HepG2 (cell line): ENCODE results near the gene TTC31. TPM values are rescaled to one million over a fixed set of nuclear protein-coding genes. Genes with fewer than 3 reads are reported as not detected.
A peak's percentile ranks its signal among the peaks of the same experiment; 100 is the strongest.

Experiments
- ATAC-seq: fragments of 200-7000 bp; cut with Tn5 transposase; 3 replicates; pipeline ENCODE4 v1.9.1; 2020; ENCODE audit warnings: mild to moderate bottlenecking, moderate library complexity
- BruUV-seq: library from RNA; stranded (reverse); fragments of 400-500 nt; replicated peaks from 2 replicates; lab custom pipeline; 2021; lab: Mats Ljungman, UMichigan
- CTCF ChIA-PET: fragments of 300-600 bp; formaldehyde crosslinking; extraction: SDS; loops from one replicate; lab custom pipeline; 2021; ENCODE audit warnings: low total read pairs, inconsistent platforms, low intra/inter-chr PET ratio; lab: Yijun Ruan, JAX
- POLR2A ChIA-PET: fragments of 350-600 bp; sonication (Branson Sonifier 250); formaldehyde crosslinking; loops from one replicate; lab custom pipeline; 2020; ENCODE audit warnings: antibody characterized with exemption, inconsistent platforms; lab: Yijun Ruan, JAX
- DNase-seq: peaks from one replicate; pipeline ENCODE4 v3.0.0-alpha.2; 2015; ENCODE audit warnings: low spot score
- FAIRE-seq: peaks from 3 replicates; lab custom pipeline; 2011; peaks lifted over from hg19 to GRCh38; lab: Jason Lieb, UNC
- H2AFZ ChIP-seq: one replicate; pipeline ENCODE4 v1.6.1; 2011; ENCODE audit warnings: low read length, inconsistent platforms
- H3K27ac ChIP-seq: fragments of 300-600 bp; 3 replicates; pipeline ENCODE4 v1.8.0; 2011; ENCODE audit warnings: mixed run types, mild to moderate bottlenecking, mixed read lengths, low read length, inconsistent platforms; ENCODE audit not compliant: insufficient read depth; ENCODE audit errors: extremely low read length
- H3K27me3 ChIP-seq, 2 experiments: fragments of 200-600 bp in 1 of 2; 2 replicates in 1 of 2; 3 replicates in 1 of 2; pipeline versions ENCODE4 v1.6.0 to v1.8.0; 2011; ENCODE audit warnings: low read length in 2 of 2, mild to moderate bottlenecking in 2 of 2, moderate library complexity in 2 of 2, inconsistent platforms in 1 of 2; ENCODE audit not compliant: insufficient read depth in 2 of 2, control insufficient read depth in 1 of 2
- H3K36me3 ChIP-seq, 2 experiments: fragments of 200-600 bp in 1 of 2; replicated peaks in 1 of 2; 2 replicates in 1 of 2; 3 replicates in 1 of 2; pipeline versions ENCODE4 v1.5.1 to v1.8.0; 2011; ENCODE audit warnings: low read length in 2 of 2, inconsistent platforms in 1 of 2; ENCODE audit not compliant: insufficient read depth in 2 of 2, control insufficient read depth in 1 of 2
- H3K4me1 ChIP-seq: 2 replicates; pipeline ENCODE4 v1.5.1; 2012; ENCODE audit warnings: low read length, inconsistent platforms; ENCODE audit not compliant: insufficient read depth
- H3K4me2 ChIP-seq: 2 replicates; pipeline ENCODE4 v1.6.0; 2011; ENCODE audit warnings: low read depth, low read length, inconsistent platforms
- H3K4me3 ChIP-seq, 3 experiments: fragments of 200-600 bp in 1 of 3; sonication (generic), shearing (Covaris generic) in 1 of 3; replicated peaks in 1 of 3; 2 replicates each; pipeline ENCODE4 v1.5.1; 2011 to 2016; ENCODE audit warnings: low read length in 3 of 3, inconsistent platforms in 2 of 3, low read depth in 2 of 3, mild to moderate bottlenecking in 2 of 3, control low read depth in 1 of 3, mixed read lengths in 1 of 3; ENCODE audit not compliant: insufficient read depth in 1 of 3
- H3K79me2 ChIP-seq: one replicate; pipeline ENCODE4 v1.6.1; 2011; ENCODE audit warnings: low read length, inconsistent platforms; ENCODE audit not compliant: insufficient read depth
- H3K9ac ChIP-seq: 2 replicates; pipeline ENCODE4 v1.6.0; 2011; ENCODE audit warnings: mild to moderate bottlenecking, low read depth, low read length, inconsistent platforms; ENCODE audit not compliant: insufficient read depth
- H3K9me3 ChIP-seq: 2 replicates; pipeline ENCODE4 v1.5.1; 2012; ENCODE audit warnings: mild to moderate bottlenecking, low read length
- H4K20me1 ChIP-seq: 2 replicates; pipeline ENCODE4 v1.6.0; 2011; ENCODE audit warnings: inconsistent platforms, mild to moderate bottlenecking, low read length, moderate library complexity; ENCODE audit not compliant: insufficient read depth
- AGO1 ChIP-seq: fragments of 200-400 bp; formaldehyde crosslinking; IDR thresholded peaks from 2 replicates; pipeline ENCODE4 v1.6.1; 2017; ENCODE audit warnings: mild to moderate bottlenecking, low read depth, low read length, moderate library complexity; ENCODE audit not compliant: poor library complexity, severe bottlenecking
- CCDC6 ChIP-seq: sonication (generic); formaldehyde crosslinking; IDR thresholded peaks from 2 replicates; pipeline ENCODE4 v1.8.1; 2022; ENCODE audit warnings: mild to moderate bottlenecking, missing genetic modification reagents, moderate library complexity
- GZF1 ChIP-seq: sonication (generic); formaldehyde crosslinking; IDR thresholded peaks from 2 replicates; pipeline ENCODE4 v1.5.1; 2020; ENCODE audit warnings: mild to moderate bottlenecking, missing genetic modification reagents
- HNRNPLL ChIP-seq: fragments of 200-400 bp; formaldehyde crosslinking; IDR thresholded peaks from 2 replicates; pipeline ENCODE4 v1.6.1; 2017; ENCODE audit warnings: mild to moderate bottlenecking, low read depth, low read length; ENCODE audit not compliant: poor library complexity, severe bottlenecking
- MLXIP ChIP-seq: sonication (generic); formaldehyde crosslinking; IDR thresholded peaks from 2 replicates; pipeline ENCODE4 v1.9.0; 2021; ENCODE audit warnings: missing genetic modification reagents, borderline replicate concordance
- NCOA2 ChIP-seq: sonication (generic); formaldehyde crosslinking; IDR thresholded peaks from 2 replicates; pipeline ENCODE4 v1.8.0; 2022; ENCODE audit warnings: inconsistent platforms
- RAD51 ChIP-seq: fragments of 450-650 bp; IDR thresholded peaks from 2 replicates; pipeline ENCODE4 v1.6.1; 2016; ENCODE audit warnings: borderline replicate concordance
- RXRA ChIP-seq: sonication (generic); formaldehyde crosslinking; IDR thresholded peaks from 2 replicates; pipeline ENCODE4 v1.5.1; 2020; ENCODE audit warnings: missing genetic modification reagents
- SAFB2 ChIP-seq: sonication (generic); formaldehyde crosslinking; IDR thresholded peaks from 2 replicates; pipeline ENCODE4 v1.5.1; 2020; ENCODE audit warnings: missing genetic modification reagents, low read depth, mild to moderate bottlenecking, borderline replicate concordance
- TOE1 ChIP-seq: sonication (generic); formaldehyde crosslinking; IDR thresholded peaks from 2 replicates; pipeline ENCODE4 v1.4.0; 2020; ENCODE audit warnings: mild to moderate bottlenecking, missing genetic modification reagents
- ZNF142 ChIP-seq: sonication (generic); formaldehyde crosslinking; IDR thresholded peaks from 2 replicates; pipeline ENCODE4 v1.4.0; 2020; ENCODE audit warnings: missing genetic modification reagents
- ZNF816 ChIP-seq: sonication (generic); formaldehyde crosslinking; IDR thresholded peaks from 2 replicates; pipeline ENCODE4 v1.8.0; 2022; ENCODE audit warnings: missing genetic modification reagents, mild to moderate bottlenecking, borderline replicate concordance
- WGBS: methylation state at CpG from one replicate; pipeline ENCODE4 v1.1.6; 2017; ENCODE audit warnings: low lambda C conversion rate; 5-methylcytosine and 5-hydroxymethylcytosine counted together
- in situ Hi-C: cut with HindIII; loops from 2 replicates; pipeline ENCODE4 v1.10.0; 2017; ENCODE audit warnings: low pct_unique_long_range_greater_than_20kb; ENCODE audit not compliant: extremely low pct_ligation_motif_present
- intact Hi-C: fragments of 100-400 bp; cut with micrococcal nuclease; formaldehyde crosslinking; loops from one replicate; pipeline ENCODE4 v1.10.0; 2022; ENCODE audit not compliant: unreplicated experiment
- polyA plus RNA-seq, 8 experiments: library from polyadenylated mRNA; depleted of rRNA in 3 of 8; stranded (reverse) in 7 of 8; unstranded in 1 of 8; fragments of >200 nt; fragmentation: Illumina TruSeq in 4 of 8; extraction: Trizol in 4 of 8; gene quantifications; 2 replicates each; pipeline versions ENCODE4 v1.2.1 to v1.2.3, GENCODE V29; 2011 to 2016; ENCODE audit warnings: low read depth in 4 of 8, missing spikeins in 1 of 8, mixed read lengths in 1 of 8; ENCODE audit not compliant: insufficient read depth in 1 of 8
- total RNA-seq, 5 experiments: library from RNA; depleted of rRNA; stranded (reverse); fragments of >200 nt; fragmentation: Illumina TruSeq; extraction: Trizol; gene quantifications; 2 replicates each; pipeline ENCODE4 v1.2.3, GENCODE V29; 2016; ENCODE audit warnings: low read depth in 1 of 5
- TF ChIP-seq, protein P1 (sequence below): sonication (generic); formaldehyde crosslinking; IDR thresholded peaks from 2 replicates; pipeline ENCODE4 v1.8.0; 2022; ENCODE audit warnings: mild to moderate bottlenecking, missing genetic modification reagents, moderate library complexity

The TTC31 gene
- total and polyA plus RNA-seq, 2 of the 13 experiments (the other 11 are each of a cell fraction or from before 2014, with no cell fraction given), result 28.3 to 39.5 TPM

DNA sequence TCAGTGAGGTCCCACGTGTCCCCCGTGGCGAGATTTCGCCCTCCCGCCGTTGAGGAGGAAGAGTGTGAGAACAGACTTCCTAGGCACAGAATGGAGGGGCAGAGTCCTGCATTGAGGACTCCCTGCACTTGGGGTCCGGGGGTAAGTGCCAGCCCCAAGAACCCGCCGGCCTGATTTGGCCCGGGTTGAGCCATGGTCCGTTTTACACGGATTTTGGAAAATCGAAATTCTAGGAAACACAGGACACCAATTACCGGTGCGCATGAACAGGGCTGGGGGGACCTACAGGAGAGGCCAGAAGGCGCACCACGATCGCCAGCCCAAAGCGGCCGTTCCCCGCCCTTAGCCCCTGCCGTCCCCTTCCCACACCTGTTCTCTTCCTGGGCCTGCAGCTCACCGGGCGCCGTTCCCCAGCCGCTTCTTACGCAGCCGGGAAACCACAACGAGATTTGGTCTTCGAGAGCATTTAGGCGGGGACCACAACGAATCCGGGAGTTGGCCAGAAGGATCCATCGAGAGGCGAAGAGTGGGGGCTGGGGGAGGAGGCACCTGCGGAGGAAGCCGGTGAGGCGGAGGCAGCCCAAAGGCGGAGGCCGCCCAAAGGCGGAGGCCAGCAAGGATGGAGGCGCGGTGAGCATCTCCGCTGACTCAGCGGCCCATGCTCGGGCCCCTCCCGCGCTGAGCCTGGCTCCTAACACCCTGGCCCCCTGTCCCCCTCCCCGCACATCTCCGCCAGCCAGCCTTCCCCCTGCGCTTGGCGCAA lies 30.9 kb downstream of the TTC31 start:
- ChIA-PET POLR2A (interaction anchor here (1.0 to 2.4 kb wide), 7 partner anchors 8 to 31 kb away, joined by 3 to 31 read pairs (median 11); partner anchors contain the start of genes AUP1, CCDC142, DQX1 and HTRA2), CTCF (no interaction called here)
- Histone ChIP-seq H4K20me1 (no peaks in the 10 kb centered on the region), H3K27ac (peak overlapping the region; percentile 27), H3K4me3 (peak overlapping the region; percentile 43 to 63 (median 62); a peak in 5 of 6 replicates), H3K4me1 (peaks cover 48% of the 10 kb centered on the region), H3K9me3 (no peaks in the 10 kb centered on the region), H3K4me2 (peak overlapping the region; percentile 75), H3K9ac (peak overlapping the region; percentile 68), H2AFZ (no peak overlapping the region), H3K79me2 (no peaks in the 10 kb centered on the region), H3K27me3 (no peaks in the 10 kb centered on the region), H3K36me3 (peaks cover 8% of the 10 kb centered on the region in 2 experiments; a peak in 4 of 5 replicates)
- DNase-seq, result no peak
- in situ Hi-C loops (no loop called here), intact Hi-C loops (no loop called here)
- BruUV-seq, result no TSS peak
- 85% methylated on average over 52 of the region's 52 CpGs for WGBS
- no peak for FAIRE-seq
- no peak; the same call in 1 of the 3 replicates for ATAC-seq
- TF ChIP-seq, protein P1, sequence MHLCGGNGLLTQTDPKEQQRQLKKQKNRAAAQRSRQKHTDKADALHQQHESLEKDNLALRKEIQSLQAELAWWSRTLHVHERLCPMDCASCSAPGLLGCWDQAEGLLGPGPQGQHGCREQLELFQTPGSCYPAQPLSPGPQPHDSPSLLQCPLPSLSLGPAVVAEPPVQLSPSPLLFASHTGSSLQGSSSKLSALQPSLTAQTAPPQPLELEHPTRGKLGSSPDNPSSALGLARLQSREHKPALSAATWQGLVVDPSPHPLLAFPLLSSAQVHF (CRISPR knock-in tag), result 0 out of 2 replicates have a peak, but pooled peaks have one; percentile 63
- TF ChIP-seq HNRNPLL, result peak; percentile 1
- TF ChIP-seq AGO1, result peak; percentile 6
- no peak for TF ChIP-seq MLXIP (CRISPR knock-in tag)
- no peak for TF ChIP-seq RAD51
- TF ChIP-seq CCDC6 (CRISPR knock-in tag), result peak; percentile 48; the same call in 1 of the 2 replicates
- 0 out of 2 replicates have a peak, but pooled peaks have one; percentile 36 for TF ChIP-seq SAFB2 (CRISPR knock-in tag)
- TF ChIP-seq ZNF816 (CRISPR knock-in tag), result no peak
- 0 out of 2 replicates have a peak, but pooled peaks have one; percentile 2 for TF ChIP-seq NCOA2 (CRISPR knock-in tag)
- TF ChIP-seq TOE1 (CRISPR knock-in tag), result 0 out of 2 replicates have a peak, but pooled peaks have one; percentile 3
- no peak for TF ChIP-seq ZNF142 (CRISPR knock-in tag)
- 0 out of 2 replicates have a peak, but pooled peaks have one; percentile 27 for TF ChIP-seq GZF1 (CRISPR knock-in tag)
- peak; percentile 25; the same call in 1 of the 2 replicates for TF ChIP-seq RXRA
